Activated CD4-positive, alpha-beta T cell treated with anti-CD3 and anti-CD28 coated beads for 36 hours (primary cell): ENCODE data around the gene LAMTOR5. TPM values are rescaled to one million over a fixed set of nuclear protein-coding genes. Genes with fewer than 3 reads are reported as not detected.
"Not testable (repeated sequence)": the region's sequence is repeated elsewhere in the genome, so short reads cannot be mapped to it uniquely, and the experiment has no call there.

Experiments
- ATAC-seq: fragments of 200-7000 bp; cut with Tn5 transposase; one replicate; pipeline ENCODE4 v1.10.0; 2021; ENCODE audit warnings: mild to moderate bottlenecking, moderate library complexity
- CTCF ChIA-PET: fragments of 350-600 bp; sonication (Branson Sonifier 250); formaldehyde crosslinking; loops from one replicate; lab custom pipeline; 2021; ENCODE audit warnings: antibody characterized with exemption; lab: Charles Lee
- POLR2A ChIA-PET: fragments of 350-600 bp; sonication (Branson Sonifier 250); formaldehyde crosslinking; loops from one replicate; lab custom pipeline; 2021; ENCODE audit warnings: antibody characterized with exemption, inconsistent platforms; lab: Charles Lee
- DNase-seq: peaks from one replicate; pipeline ENCODE4 v3.0.0-alpha.2; 2020
- H3K27ac Mint-ChIP-seq: one replicate; pipeline ENCODE4 v1.8.0; 2021; ENCODE audit warnings: mixed read lengths
- H3K27me3 Mint-ChIP-seq: one replicate; pipeline ENCODE4 v1.8.0; 2021; ENCODE audit warnings: mixed read lengths
- H3K36me3 Mint-ChIP-seq: one replicate; pipeline ENCODE4 v1.8.0; 2021; ENCODE audit warnings: low read depth, mixed read lengths
- H3K4me1 Mint-ChIP-seq: one replicate; pipeline ENCODE4 v1.8.0; 2021; ENCODE audit warnings: mixed read lengths
- H3K4me3 Mint-ChIP-seq: one replicate; pipeline ENCODE4 v1.8.0; 2021; ENCODE audit warnings: mild to moderate bottlenecking, moderate library complexity, mixed read lengths
- H3K9me3 Mint-ChIP-seq: one replicate; pipeline ENCODE4 v1.8.0; 2021; ENCODE audit warnings: low read depth, mixed read lengths
- intact Hi-C, 2 experiments: fragments of 100-400 bp; cut with DNase I in 1 of 2; cut with micrococcal nuclease in 1 of 2; formaldehyde crosslinking; loops; one replicate each; pipeline versions ENCODE4 v1.14.2 to v1.15.1; 2022 to 2024; cut with DNase I, micrococcal nuclease
- total RNA-seq, 2 experiments: library from RNA; stranded (reverse); gene quantifications; one replicate each; pipeline ENCODE4 v1.2.3, GENCODE V29; 2021

Gene LAMTOR5
- total RNA-seq, 2 experiments from 2014 or later = 141 to 155 TPM

GRCh38 chr1:110428946-110429345 lies 21.5 kb upstream of the LAMTOR5 start:
- ChIA-PET POLR2A (no interaction called here), CTCF (interaction anchor here (0.6 to 1.4 kb wide), 4 partner anchors 18 to 369 kb away, joined by 3 read pairs; no protein-coding TSS in a partner anchor)
- H3K4me1 Mint-ChIP-seq = no peaks in the 10 kb centered on the region
- no peak for DNase-seq
- no peaks in the 10 kb centered on the region for H3K36me3 Mint-ChIP-seq
- H3K27ac Mint-ChIP-seq = no peak overlapping the region
- peaks cover 4% of the 10 kb centered on the region for H3K27me3 Mint-ChIP-seq
- no peaks in the 10 kb centered on the region for H3K9me3 Mint-ChIP-seq
- intact Hi-C loops = no loop called here
- no peak overlapping the region for H3K4me3 Mint-ChIP-seq
- no peak for ATAC-seq

DNA sequence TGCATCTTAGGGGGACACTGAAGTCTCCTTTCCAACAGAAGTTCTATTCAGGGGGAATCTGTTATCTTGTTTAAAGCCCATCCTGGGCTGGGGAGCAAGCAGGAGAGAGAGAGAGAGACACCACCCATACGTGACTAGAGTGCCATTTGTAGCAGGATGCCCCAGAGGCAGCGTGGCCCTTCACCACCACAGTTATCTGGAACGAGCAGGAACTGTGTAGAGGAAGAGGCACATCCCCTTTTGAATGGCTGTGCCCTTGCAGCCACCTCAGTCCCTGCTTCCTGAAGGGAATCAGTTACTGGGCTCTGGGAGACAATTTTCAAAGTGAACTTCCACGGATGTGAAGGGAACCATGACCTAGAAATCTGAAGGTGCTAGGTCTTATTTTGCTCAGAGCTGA lies 19.4 kb upstream of the LAMTOR5 start:
- no peaks in the 10 kb centered on the region for H3K9me3 Mint-ChIP-seq
- peaks cover 4% of the 10 kb centered on the region for H3K27me3 Mint-ChIP-seq
- no peaks in the 10 kb centered on the region for H3K36me3 Mint-ChIP-seq
- H3K4me1 Mint-ChIP-seq = no peaks in the 10 kb centered on the region
- DNase-seq (no peak), ATAC-seq (no peak)
- intact Hi-C loops = no loop called here
- no peak overlapping the region for H3K27ac Mint-ChIP-seq
- ChIA-PET CTCF (interaction anchor here (1.7 kb wide), 1 partner anchor 33 kb away, joined by 8 read pairs; no protein-coding TSS in a partner anchor), POLR2A (no interaction called here)
- no peak overlapping the region for H3K4me3 Mint-ChIP-seq

- ChIA-PET POLR2A (no interaction called here), CTCF (interaction anchor here (1.0 to 1.7 kb wide), 3 partner anchors 10 to 58 kb away, joined by 4 to 8 read pairs (median 5); no protein-coding TSS in a partner anchor)
- intact Hi-C loops = no loop called here
- H3K27me3 Mint-ChIP-seq = peaks cover 4% of the 10 kb centered on the region
- no peak for DNase-seq
- H3K27ac Mint-ChIP-seq = no peak overlapping the region
- no peak overlapping the region for H3K4me3 Mint-ChIP-seq
- no peaks in the 10 kb centered on the region for H3K36me3 Mint-ChIP-seq
- no peak for ATAC-seq
- no peaks in the 10 kb centered on the region for H3K9me3 Mint-ChIP-seq
- H3K4me1 Mint-ChIP-seq = no peaks in the 10 kb centered on the region
These were observed 18.2 kb upstream of the LAMTOR5 start for GRCh38 chr1:110425612-110426152.

- H3K36me3 Mint-ChIP-seq = no peaks in the 10 kb centered on the region
- DNase-seq (no peak), ATAC-seq (no peak)
- ChIA-PET POLR2A (interaction anchor here (0.6 kb wide), 1 partner anchor 161 kb away, joined by 4 read pairs; no protein-coding TSS in a partner anchor), CTCF (interaction anchor here (1.0 to 1.7 kb wide), 3 partner anchors 11 to 58 kb away, joined by 4 to 8 read pairs (median 5); no protein-coding TSS in a partner anchor)
- no peak overlapping the region for H3K27ac Mint-ChIP-seq
- no peaks in the 10 kb centered on the region for H3K9me3 Mint-ChIP-seq
- H3K4me3 Mint-ChIP-seq = no peak overlapping the region
- intact Hi-C loops = no loop called here
- peaks cover 4% of the 10 kb centered on the region for H3K27me3 Mint-ChIP-seq
- H3K4me1 Mint-ChIP-seq = no peaks in the 10 kb centered on the region
These were observed 17.5 kb upstream of the LAMTOR5 start for GRCh38 chr1:110424699-110425611.

GRCh38 chr1:110420874-110421793 lies 13.6 kb upstream of the LAMTOR5 start:
- POLR2A ChIA-PET = no interaction called here
- H3K4me1 Mint-ChIP-seq = no peaks in the 10 kb centered on the region

DNA sequence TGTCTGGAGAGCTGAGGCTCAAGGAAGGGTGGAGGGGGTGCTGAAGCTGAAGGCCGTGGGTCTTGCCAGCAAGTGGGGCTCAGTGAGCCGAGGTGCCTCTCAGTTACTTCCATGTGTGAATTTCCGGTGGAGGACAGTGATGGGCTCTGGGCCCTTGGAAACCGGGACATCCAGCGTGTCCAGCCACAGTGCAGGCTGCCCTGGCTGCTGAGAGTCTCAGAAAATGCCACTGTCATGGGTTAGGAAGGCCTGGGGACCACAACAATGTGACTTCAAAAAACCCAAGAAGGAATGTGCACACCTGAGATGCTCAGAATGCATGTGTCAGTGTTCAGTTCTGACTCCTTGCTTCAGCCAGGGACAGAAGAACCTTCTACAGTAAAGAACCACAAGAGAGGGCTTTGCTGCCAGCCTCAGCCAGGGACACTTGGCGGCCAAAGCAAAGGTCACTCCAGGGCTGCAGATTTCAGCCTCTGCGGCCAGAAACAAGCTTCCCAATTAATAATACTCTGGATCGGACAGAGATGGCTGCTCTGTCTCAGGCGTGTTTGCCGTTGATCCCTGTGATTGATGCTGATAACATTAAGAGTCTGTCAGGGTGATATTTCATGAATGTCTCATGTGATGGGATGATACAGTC lies 12.6 kb upstream of the LAMTOR5 start:
- H3K4me1 Mint-ChIP-seq = no peaks in the 10 kb centered on the region
- H3K27me3 Mint-ChIP-seq = peaks cover 4% of the 10 kb centered on the region
- ChIA-PET POLR2A (no interaction called here), CTCF (interaction anchor here (0.8 to 3.6 kb wide), 3 partner anchors 11 to 75 kb away, joined by 3 to 17 read pairs (median 3); no protein-coding TSS in a partner anchor)
- H3K4me3 Mint-ChIP-seq = no peak overlapping the region
- intact Hi-C loops = no loop called here
- DNase-seq = no peak
- ATAC-seq = no peak
- H3K27ac Mint-ChIP-seq = no peak overlapping the region
- H3K36me3 Mint-ChIP-seq = no peaks in the 10 kb centered on the region
- no peaks in the 10 kb centered on the region for H3K9me3 Mint-ChIP-seq

More at GRCh38 chr1:110420874-110421793, 13.6 kb upstream of the LAMTOR5 start:
- H3K27ac Mint-ChIP-seq = no peak overlapping the region
- ATAC-seq (no peak), DNase-seq (peak; percentile 32)
- CTCF ChIA-PET = interaction anchor here (0.8 to 3.6 kb wide), 6 partner anchors 9 to 77 kb away, joined by 3 to 17 read pairs (median 3); no protein-coding TSS in a partner anchor
- H3K36me3 Mint-ChIP-seq = no peaks in the 10 kb centered on the region
- peaks cover 4% of the 10 kb centered on the region for H3K27me3 Mint-ChIP-seq
- H3K4me3 Mint-ChIP-seq = no peak overlapping the region
- intact Hi-C loops = no loop called here
- no peaks in the 10 kb centered on the region for H3K9me3 Mint-ChIP-seq

- intact Hi-C loops = no loop called here
- Mint-ChIP-seq H3K27me3 (peaks cover under 1% of the 10 kb centered on the region), H3K27ac (no peak overlapping the region), H3K4me1 (no peaks in the 10 kb centered on the region), H3K4me3 (no peak overlapping the region), H3K9me3 (no peaks in the 10 kb centered on the region), H3K36me3 (no peaks in the 10 kb centered on the region)
- CTCF ChIA-PET = interaction anchor here (1.2 to 1.3 kb wide), 2 partner anchors 10 to 77 kb away, joined by 4 read pairs; no protein-coding TSS in a partner anchor
- POLR2A ChIA-PET = no interaction called here
- DNase-seq (no peak), ATAC-seq (no peak)
These were observed 11.2 kb upstream of the LAMTOR5 start for GRCh38 chr1:110418729-110419128.

DNA sequence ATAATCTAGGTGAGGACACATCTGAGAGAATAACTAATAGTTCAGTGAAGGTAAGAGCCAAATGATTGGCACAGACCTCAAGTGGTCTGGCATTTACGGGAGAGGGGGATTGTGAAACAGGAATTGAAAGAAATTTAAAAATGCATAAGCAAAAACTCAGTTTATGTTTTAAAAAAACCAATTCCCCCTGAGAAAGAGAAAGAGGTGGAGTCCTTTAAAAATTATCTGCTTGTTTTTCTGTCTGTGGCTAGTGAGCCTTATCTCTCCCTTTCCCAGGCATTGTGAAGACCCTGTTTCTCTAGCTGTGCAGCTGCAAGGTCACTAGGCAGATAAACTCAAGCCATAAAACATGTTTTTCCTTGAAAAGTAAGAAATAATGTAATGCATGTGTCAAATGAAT lies 5.6 kb upstream of the LAMTOR5 start:
- DNase-seq, intact Hi-C loops, H3K27ac Mint-ChIP-seq, H3K36me3 Mint-ChIP-seq, H3K9me3 Mint-ChIP-seq, H3K4me1 Mint-ChIP-seq, ATAC-seq, H3K4me3 Mint-ChIP-seq, H3K27me3 Mint-ChIP-seq: not testable (repeated sequence)
- CTCF ChIA-PET = interaction anchor here (0.6 to 9.7 kb wide), 19 partner anchors 9 to 299 kb away, joined by 3 to 94 read pairs (median 6); no protein-coding TSS in a partner anchor
- POLR2A ChIA-PET = interaction anchor here (0.6 kb wide), 1 partner anchor 61 kb away, joined by 5 read pairs; no protein-coding TSS in a partner anchor

DNA sequence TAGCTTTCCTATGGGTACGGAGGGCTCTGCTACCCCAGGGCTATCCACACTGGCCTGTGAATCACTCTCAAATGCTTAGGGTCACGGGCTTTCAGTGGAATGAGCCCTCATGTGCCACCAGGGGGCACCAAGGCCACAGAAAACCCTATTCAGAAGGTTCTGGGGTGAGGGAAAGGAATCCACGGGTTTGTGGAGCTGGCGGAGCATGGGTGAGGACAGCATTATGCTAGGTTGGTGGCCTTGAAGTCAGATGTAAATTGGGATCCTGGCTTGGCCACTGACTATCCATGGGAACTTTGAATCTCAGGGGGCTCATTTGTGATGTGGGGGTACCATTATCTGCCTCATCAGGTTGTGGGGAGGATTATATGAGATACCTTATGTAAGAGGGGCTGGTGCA lies 5.1 kb upstream of the LAMTOR5 start:
- DNase-seq (peak; percentile 78), ATAC-seq (peak; percentile 50)
- CTCF ChIA-PET = interaction anchor here (0.5 to 9.7 kb wide), 25 partner anchors 9 to 378 kb away, joined by 3 to 94 read pairs (median 4); partner anchors contain the start of gene SLC16A4
- H3K9me3 Mint-ChIP-seq = no peaks in the 10 kb centered on the region
- POLR2A ChIA-PET = interaction anchor here (0.6 kb wide), 1 partner anchor 61 kb away, joined by 5 read pairs; no protein-coding TSS in a partner anchor
- no peak overlapping the region for H3K27ac Mint-ChIP-seq
- no peaks in the 10 kb centered on the region for H3K27me3 Mint-ChIP-seq
- intact Hi-C loops = loop anchor here (1.0 kb wide), 2 partner anchors 48 to 84 kb away; no protein-coding TSS in a partner anchor
- H3K4me1 Mint-ChIP-seq = peaks cover 11% of the 10 kb centered on the region
- peaks cover 3% of the 10 kb centered on the region for H3K36me3 Mint-ChIP-seq
- no peak overlapping the region for H3K4me3 Mint-ChIP-seq

- H3K27ac Mint-ChIP-seq = no peak overlapping the region
- H3K36me3 Mint-ChIP-seq = peaks cover 6% of the 10 kb centered on the region
- H3K4me1 Mint-ChIP-seq = peaks cover 13% of the 10 kb centered on the region
- CTCF ChIA-PET = interaction anchor here (0.7 to 9.7 kb wide), 15 partner anchors 10 to 298 kb away, joined by 3 to 94 read pairs (median 6); partner anchors contain the start of gene SLC16A4
- intact Hi-C loops = no loop called here
- POLR2A ChIA-PET = no interaction called here
- no peak for DNase-seq
- ATAC-seq = no peak
- no peak overlapping the region for H3K4me3 Mint-ChIP-seq
- H3K27me3 Mint-ChIP-seq = no peaks in the 10 kb centered on the region
- no peaks in the 10 kb centered on the region for H3K9me3 Mint-ChIP-seq
These were observed 3.8 kb upstream of the LAMTOR5 start for GRCh38 chr1:110411173-110411735.
